HG02981 (cell line): ENCODE measurements around the gene SWT1.
A peak's percentile ranks its signal among the peaks of the same experiment; 100 is the strongest.
"Not testable (repeated sequence)": the region's sequence is repeated elsewhere in the genome, so short reads cannot be mapped to it uniquely, and the experiment has no call there.

ENCODE experiments used
- ATAC-seq: cut with Tn5 transposase; IDR thresholded peaks from one replicate; pipeline ENCODE4 v1.9.1; 2021; ENCODE audit warnings: mild to moderate bottlenecking, moderate library complexity; ENCODE audit not compliant: unreplicated experiment

The SWT1 gene

GRCh38 chr1:185317034-185317885, 160.3 kb downstream of the SWT1 start, which contains the start of gene IVNS1ABP:
Gene IVNS1ABP (minus strand): TSS chr1:185317243. CDS start chr1:185309493, 7,750 bp downstream.
- peak; percentile 67 for ATAC-seq

GRCh38 chr1:185317886-185318310, 160.9 kb downstream of the SWT1 start:
- peak; percentile 41 for ATAC-seq

GRCh38 chr1:185318431-185319138, 161.6 kb downstream of the SWT1 start:
- ATAC-seq = no peak

- no peak for ATAC-seq
These were observed 162.1 kb downstream of the SWT1 start for GRCh38 chr1:185319139-185319475.

GRCh38 chr1:185321104-185321503, 164.1 kb downstream of the SWT1 start:
- not testable (repeated sequence) for ATAC-seq

GRCh38 chr1:185321653-185322221, 164.8 kb downstream of the SWT1 start:
- ATAC-seq = not testable (repeated sequence)

GRCh38 chr1:185322636-185323035, 165.7 kb downstream of the SWT1 start:
- no peak for ATAC-seq

GRCh38 chr1:185324118-185324517, 167.2 kb downstream of the SWT1 start:
- no peak for ATAC-seq

GRCh38 chr1:185325413-185325812, 168.4 kb downstream of the SWT1 start:
- no peak for ATAC-seq

- ATAC-seq = no peak
These were observed 171.3 kb downstream of the SWT1 start for GRCh38 chr1:185328255-185328654.

GRCh38 chr1:185334182-185334581, 177.2 kb downstream of the SWT1 start:
- ATAC-seq = no peak

- no peak for ATAC-seq
These were observed 180.3 kb downstream of the SWT1 start for GRCh38 chr1:185337246-185337645.

- ATAC-seq = peak; percentile 90
These were observed 182.0 kb downstream of the SWT1 start for GRCh38 chr1:185338719-185339622.

GRCh38 chr1:185341196-185341781, 184.3 kb downstream of the SWT1 start:
- no peak for ATAC-seq
